Activated CD4-positive, alpha-beta T cell treated with anti-CD3 and anti-CD28 coated beads, Interleukin-2, amount 10 ng/mL, durations not matched to agents 7 days and 5 days (primary cell): ENCODE data around the gene TNRC6C. TPM values are rescaled to one million over a fixed set of nuclear protein-coding genes. Genes with fewer than 3 reads are reported as not detected.
A peak's percentile ranks its signal among the peaks of the same experiment; 100 is the strongest.

Source experiments
- CTCF ChIA-PET: fragments of 350-600 bp; sonication (Branson Sonifier 250); formaldehyde crosslinking; loops from one replicate; lab custom pipeline; 2021; ENCODE audit warnings: antibody characterized with exemption; lab: Charles Lee
- POLR2A ChIA-PET: fragments of 350-600 bp; sonication (Branson Sonifier 250); formaldehyde crosslinking; loops from one replicate; lab custom pipeline; 2021; ENCODE audit warnings: antibody characterized with exemption; lab: Charles Lee
- DNase-seq: peaks from one replicate; pipeline ENCODE4 v3.0.0-alpha.2; 2020
- H3K27ac Mint-ChIP-seq: one replicate; pipeline ENCODE4 v1.8.0; 2021; ENCODE audit warnings: mild to moderate bottlenecking, moderate library complexity, mixed read lengths
- H3K27me3 Mint-ChIP-seq: one replicate; pipeline ENCODE4 v1.8.0; 2021; ENCODE audit warnings: mixed read lengths
- H3K36me3 Mint-ChIP-seq: one replicate; pipeline ENCODE4 v1.8.0; 2021; ENCODE audit warnings: low read depth, mixed read lengths
- H3K4me1 Mint-ChIP-seq: one replicate; pipeline ENCODE4 v1.8.0; 2021; ENCODE audit warnings: mixed read lengths
- H3K4me3 Mint-ChIP-seq: one replicate; pipeline ENCODE4 v1.8.0; 2021; ENCODE audit warnings: mild to moderate bottlenecking, moderate library complexity, mixed read lengths
- H3K9me3 Mint-ChIP-seq: one replicate; pipeline ENCODE4 v1.8.0; 2021; ENCODE audit warnings: mixed read lengths
- total RNA-seq, 2 experiments: library from RNA; stranded (reverse); gene quantifications; one replicate each; pipeline ENCODE4 v1.2.3, GENCODE V29; 2021

Gene TNRC6C
- total RNA-seq, 2 experiments from 2014 or later, result 40.2 to 41.8 TPM

GRCh38 chr17:78131172-78132083 lies 172.9 kb downstream of the TNRC6C start:
- POLR2A ChIA-PET, result interaction anchor here (0.7 to 1.9 kb wide), 3 partner anchors 8 to 31 kb away, joined by 3 to 7 read pairs (median 6); no protein-coding TSS in a partner anchor
- H3K36me3 Mint-ChIP-seq, result peaks cover 60% of the 10 kb centered on the region

GRCh38 chr17:78132084-78132676 lies 173.7 kb downstream of the TNRC6C start:
- DNase-seq, result peak; percentile 75
- ChIA-PET POLR2A (no interaction called here), CTCF (interaction anchor here (15.8 kb wide), 1 partner anchor 21 kb away, joined by 89 read pairs; no protein-coding TSS in a partner anchor)
- peaks cover 62% of the 10 kb centered on the region for H3K36me3 Mint-ChIP-seq
- H3K27ac Mint-ChIP-seq, result peak overlapping the region; percentile 85
- H3K9me3 Mint-ChIP-seq, result no peaks in the 10 kb centered on the region
- H3K4me1 Mint-ChIP-seq, result peaks cover 56% of the 10 kb centered on the region
- no peaks in the 10 kb centered on the region for H3K27me3 Mint-ChIP-seq
- peak overlapping the region; percentile 78 for H3K4me3 Mint-ChIP-seq

More at GRCh38 chr17:78131172-78132083, 172.9 kb downstream of the TNRC6C start:
- CTCF ChIA-PET, result interaction anchor here (0.7 to 15.8 kb wide), 6 partner anchors 9 to 46 kb away, joined by 3 to 89 read pairs (median 5); no protein-coding TSS in a partner anchor
- Mint-ChIP-seq H3K9me3 (no peaks in the 10 kb centered on the region), H3K4me3 (peak overlapping the region; percentile 78), H3K27ac (peak overlapping the region; percentile 99), H3K27me3 (no peaks in the 10 kb centered on the region), H3K4me1 (peaks cover 51% of the 10 kb centered on the region)
- no peak for DNase-seq

DNA sequence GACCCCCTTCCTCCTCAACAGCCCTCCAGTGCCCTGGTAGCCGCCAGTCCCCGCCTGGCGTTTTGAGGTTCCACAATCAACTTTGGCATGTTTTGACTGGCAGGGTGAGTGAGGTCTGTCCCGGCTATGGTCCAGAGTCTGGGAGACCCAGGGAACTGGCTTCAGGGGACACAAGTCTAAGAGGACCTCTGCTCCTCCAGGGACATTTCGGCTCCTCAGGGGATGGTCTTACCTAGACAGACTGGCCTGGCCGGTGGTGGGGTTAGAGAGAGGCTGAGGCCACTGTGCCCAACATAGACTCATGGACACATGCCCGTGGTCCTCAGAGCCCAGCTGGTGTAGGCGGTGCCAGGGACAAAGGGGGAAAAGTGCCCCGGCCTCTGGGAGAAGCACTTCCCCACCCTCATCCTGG lies 174.3 kb downstream of the TNRC6C start:
- peak overlapping the region; percentile 85 for H3K27ac Mint-ChIP-seq
- peaks cover 62% of the 10 kb centered on the region for H3K36me3 Mint-ChIP-seq
- peaks cover 61% of the 10 kb centered on the region for H3K4me1 Mint-ChIP-seq
- no peak for DNase-seq
- ChIA-PET POLR2A (interaction anchor here (1.2 kb wide), 1 partner anchor 11 kb away, joined by 4 read pairs; no protein-coding TSS in a partner anchor), CTCF (interaction anchor here (7.9 to 15.8 kb wide), 2 partner anchors 9 to 22 kb away, joined by 89 to 118 read pairs; no protein-coding TSS in a partner anchor)
- H3K27me3 Mint-ChIP-seq, result no peaks in the 10 kb centered on the region
- H3K4me3 Mint-ChIP-seq, result peak overlapping the region; percentile 78
- H3K9me3 Mint-ChIP-seq, result no peaks in the 10 kb centered on the region

GRCh38 chr17:78133179-78133951 lies 174.9 kb downstream of the TNRC6C start:
- no peak for DNase-seq
- ChIA-PET POLR2A (interaction anchor here (1.2 kb wide), 1 partner anchor 12 kb away, joined by 4 read pairs; no protein-coding TSS in a partner anchor), CTCF (interaction anchor here (1.2 to 15.8 kb wide), 7 partner anchors 9 to 120 kb away, joined by 3 to 118 read pairs (median 5); no protein-coding TSS in a partner anchor)
- Mint-ChIP-seq H3K4me3 (peak overlapping the region; percentile 78), H3K36me3 (peaks cover 61% of the 10 kb centered on the region), H3K9me3 (no peaks in the 10 kb centered on the region), H3K4me1 (peaks cover 67% of the 10 kb centered on the region), H3K27me3 (no peaks in the 10 kb centered on the region), H3K27ac (peak overlapping the region; percentile 85)

DNA sequence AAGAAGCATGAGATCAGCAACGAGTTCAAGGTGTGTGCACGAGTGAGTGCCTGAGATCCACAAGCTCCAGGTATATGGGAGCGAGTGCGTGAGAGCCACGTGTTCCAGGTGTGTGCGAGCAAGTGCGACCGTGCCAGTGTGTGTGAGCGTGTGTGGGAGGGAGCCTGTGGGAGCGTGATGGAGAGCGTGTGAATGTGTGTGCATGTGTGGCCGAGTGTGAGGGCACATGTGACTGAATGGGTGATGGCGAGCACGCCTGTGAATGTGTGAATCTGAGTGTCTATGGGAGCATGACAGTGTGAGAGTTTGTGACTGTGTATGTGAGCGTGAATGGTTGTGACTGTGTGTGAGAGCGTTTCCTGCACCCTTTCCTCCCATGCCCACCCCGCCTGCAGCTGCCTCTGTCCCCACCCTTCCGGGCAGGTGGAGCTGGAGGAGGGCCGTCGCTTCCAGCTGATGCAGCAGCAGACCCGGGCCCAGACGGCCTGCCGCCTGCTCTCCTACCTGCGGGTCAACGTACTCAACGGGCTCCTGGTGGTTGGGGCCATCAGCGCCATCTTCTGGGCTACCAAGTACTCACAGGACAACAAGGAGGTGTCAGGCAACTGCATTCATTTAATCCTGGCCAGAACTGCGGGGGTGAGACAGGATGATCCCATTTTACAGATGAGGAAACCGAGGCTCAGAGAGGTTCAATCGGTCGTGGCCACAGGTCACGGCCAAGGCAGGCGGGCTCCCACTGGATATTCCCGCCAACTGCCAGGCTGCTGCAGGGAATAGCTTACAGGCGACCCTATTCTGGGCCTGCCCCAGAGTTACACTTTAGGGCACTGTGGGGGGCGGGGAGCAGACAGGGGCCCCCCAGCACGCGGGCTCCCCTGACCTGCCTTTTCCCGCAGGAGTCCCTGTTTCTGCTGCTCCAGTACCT lies 175.7 kb downstream of the TNRC6C start:
- ChIA-PET POLR2A (interaction anchor here (1.2 kb wide), 1 partner anchor 13 kb away, joined by 4 read pairs; no protein-coding TSS in a partner anchor), CTCF (interaction anchor here (0.9 to 15.8 kb wide), 12 partner anchors 8 to 121 kb away, joined by 3 to 118 read pairs (median 5); partner anchors contain the start of gene SYNGR2)
- peak; percentile 90 for DNase-seq
- Mint-ChIP-seq H3K9me3 (no peaks in the 10 kb centered on the region), H3K4me3 (peak overlapping the region; percentile 78), H3K27ac (peak overlapping the region; percentile 85), H3K27me3 (no peaks in the 10 kb centered on the region), H3K36me3 (peaks cover 67% of the 10 kb centered on the region), H3K4me1 (peaks cover 71% of the 10 kb centered on the region)

- peaks cover 68% of the 10 kb centered on the region for H3K4me1 Mint-ChIP-seq
- no peak for DNase-seq
- no peaks in the 10 kb centered on the region for H3K27me3 Mint-ChIP-seq
- no peak overlapping the region for H3K27ac Mint-ChIP-seq
- peaks cover 71% of the 10 kb centered on the region for H3K36me3 Mint-ChIP-seq
- no peaks in the 10 kb centered on the region for H3K9me3 Mint-ChIP-seq
- ChIA-PET CTCF (interaction anchor here (0.9 to 15.8 kb wide), 12 partner anchors 7 to 122 kb away, joined by 3 to 118 read pairs (median 5); partner anchors contain the start of gene SYNGR2), POLR2A (no interaction called here)
- H3K4me3 Mint-ChIP-seq, result no peak overlapping the region
Measured at GRCh38 chr17:78134899-78135385, 176.4 kb downstream of the TNRC6C start.

GRCh38 chr17:78135858-78136500 lies 177.5 kb downstream of the TNRC6C start:
- ChIA-PET POLR2A (interaction anchor here (0.6 to 0.8 kb wide), 2 partner anchors 16 to 20 kb away, joined by 3 to 7 read pairs; no protein-coding TSS in a partner anchor), CTCF (interaction anchor here (1.5 to 15.8 kb wide), 6 partner anchors 13 to 50 kb away, joined by 5 to 118 read pairs (median 11); no protein-coding TSS in a partner anchor)
- H3K4me3 Mint-ChIP-seq, result peak overlapping the region; percentile 16
- no peak for DNase-seq
- peaks cover 71% of the 10 kb centered on the region for H3K36me3 Mint-ChIP-seq
- H3K27ac Mint-ChIP-seq, result peak overlapping the region; percentile 36
- peaks cover 71% of the 10 kb centered on the region for H3K4me1 Mint-ChIP-seq
- no peaks in the 10 kb centered on the region for H3K27me3 Mint-ChIP-seq
- H3K9me3 Mint-ChIP-seq, result no peaks in the 10 kb centered on the region

DNA sequence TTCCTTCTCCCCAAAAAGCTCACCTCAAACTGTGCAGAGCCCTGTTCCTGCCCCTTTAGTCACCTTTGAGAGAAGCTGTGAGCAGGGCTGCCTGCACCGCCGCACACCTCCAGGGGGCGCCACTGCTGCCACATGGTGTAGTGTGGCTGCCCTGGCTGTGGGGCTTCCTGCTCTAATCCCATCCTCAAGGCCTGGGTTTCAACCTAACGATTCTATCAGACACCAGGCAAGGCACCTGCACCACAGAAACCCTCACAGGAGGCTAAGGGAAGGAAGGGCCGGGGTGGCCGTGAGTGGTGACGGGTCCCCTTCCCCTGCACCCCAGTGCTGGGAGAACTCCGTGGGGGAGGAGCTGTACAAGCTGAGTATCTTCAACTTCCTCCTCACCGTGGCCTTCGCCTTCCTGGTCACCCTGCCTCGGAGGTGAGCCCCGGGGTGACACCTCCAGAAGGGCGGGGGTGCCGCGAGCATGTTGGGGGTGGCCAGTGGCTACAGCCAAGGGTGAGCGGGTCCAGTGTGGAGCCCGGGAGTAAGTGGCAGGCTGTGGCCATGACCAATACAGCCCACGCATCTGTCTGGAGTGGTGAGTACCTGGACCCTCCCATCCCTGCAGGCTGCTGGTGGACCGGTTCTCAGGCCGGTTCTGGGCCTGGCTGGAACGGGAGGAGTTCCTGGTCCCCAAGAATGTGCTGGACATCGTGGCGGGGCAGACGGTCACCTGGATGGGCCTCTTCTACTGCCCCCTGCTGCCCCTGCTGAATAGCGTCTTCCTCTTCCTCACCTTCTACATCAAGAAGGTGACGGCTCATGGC lies 179.1 kb downstream of the TNRC6C start:
- Mint-ChIP-seq H3K36me3 (peaks cover 74% of the 10 kb centered on the region), H3K4me1 (peaks cover 80% of the 10 kb centered on the region), H3K27me3 (no peaks in the 10 kb centered on the region), H3K27ac (peak overlapping the region; percentile 81), H3K4me3 (peak overlapping the region; percentile 44), H3K9me3 (no peaks in the 10 kb centered on the region)
- DNase-seq, result peak; percentile 61
- CTCF ChIA-PET, result interaction anchor here (0.5 to 15.8 kb wide), 13 partner anchors 10 to 1466 kb away, joined by 3 to 118 read pairs (median 3); no protein-coding TSS in a partner anchor
- POLR2A ChIA-PET, result interaction anchor here (0.6 to 1.6 kb wide), 3 partner anchors 10 to 54 kb away, joined by 3 to 4 read pairs (median 4); no protein-coding TSS in a partner anchor

GRCh38 chr17:78138204-78139060 lies 179.9 kb downstream of the TNRC6C start:
- peaks cover 72% of the 10 kb centered on the region for H3K36me3 Mint-ChIP-seq
- no peak overlapping the region for H3K4me3 Mint-ChIP-seq
- peak overlapping the region; percentile 75 for H3K27ac Mint-ChIP-seq
- DNase-seq, result no peak
- H3K9me3 Mint-ChIP-seq, result no peaks in the 10 kb centered on the region
- peaks cover 76% of the 10 kb centered on the region for H3K4me1 Mint-ChIP-seq
- POLR2A ChIA-PET, result interaction anchor here (1.3 to 1.6 kb wide), 2 partner anchors 11 to 13 kb away, joined by 4 read pairs; no protein-coding TSS in a partner anchor
- CTCF ChIA-PET, result interaction anchor here (0.5 to 15.8 kb wide), 11 partner anchors 9 to 1467 kb away, joined by 3 to 118 read pairs (median 4); no protein-coding TSS in a partner anchor
- H3K27me3 Mint-ChIP-seq, result no peaks in the 10 kb centered on the region
